ENCODE measurements around the gene SNX8. TPM values are rescaled to one million over a fixed set of nuclear protein-coding genes. Genes with fewer than 3 reads are reported as not detected.

Gene SNX8
- 41.5 and 51.2 TPM in 2 replicates for total RNA-seq
- long read RNA-seq, full-length matches to known transcripts = 25 of 29 reads
- long read RNA-seq, partial matches to known transcripts = 0 of 29 reads
- long read RNA-seq, other reads (novel, unspliced or antisense) = 4 of 29 reads

- H3K36me3 Mint-ChIP-seq (ENCODE audit: unreplicated experiment) = no peaks in the 10 kb centered on the region
- TF ChIP-seq, protein P1, sequence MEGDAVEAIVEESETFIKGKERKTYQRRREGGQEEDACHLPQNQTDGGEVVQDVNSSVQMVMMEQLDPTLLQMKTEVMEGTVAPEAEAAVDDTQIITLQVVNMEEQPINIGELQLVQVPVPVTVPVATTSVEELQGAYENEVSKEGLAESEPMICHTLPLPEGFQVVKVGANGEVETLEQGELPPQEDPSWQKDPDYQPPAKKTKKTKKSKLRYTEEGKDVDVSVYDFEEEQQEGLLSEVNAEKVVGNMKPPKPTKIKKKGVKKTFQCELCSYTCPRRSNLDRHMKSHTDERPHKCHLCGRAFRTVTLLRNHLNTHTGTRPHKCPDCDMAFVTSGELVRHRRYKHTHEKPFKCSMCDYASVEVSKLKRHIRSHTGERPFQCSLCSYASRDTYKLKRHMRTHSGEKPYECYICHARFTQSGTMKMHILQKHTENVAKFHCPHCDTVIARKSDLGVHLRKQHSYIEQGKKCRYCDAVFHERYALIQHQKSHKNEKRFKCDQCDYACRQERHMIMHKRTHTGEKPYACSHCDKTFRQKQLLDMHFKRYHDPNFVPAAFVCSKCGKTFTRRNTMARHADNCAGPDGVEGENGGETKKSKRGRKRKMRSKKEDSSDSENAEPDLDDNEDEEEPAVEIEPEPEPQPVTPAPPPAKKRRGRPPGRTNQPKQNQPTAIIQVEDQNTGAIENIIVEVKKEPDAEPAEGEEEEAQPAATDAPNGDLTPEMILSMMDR (IDR thresholded peaks at IDR 0.05) = no peak
- peak within 1 kb of the TSS; percentile 86 for H3K27ac Mint-ChIP-seq (ENCODE audit: unreplicated experiment)
- no peaks in the 10 kb centered on the region for H3K9me3 Mint-ChIP-seq (ENCODE audit: unreplicated experiment)
- H3K4me3 Mint-ChIP-seq (ENCODE audit: unreplicated experiment) = peak within 1 kb of the TSS; percentile 89
- DNase-seq (ENCODE audit: extremely low spot score, unreplicated experiment) = peak; percentile 98
- no peaks in the 10 kb centered on the region for H3K27me3 Mint-ChIP-seq (ENCODE audit: unreplicated experiment)
- peaks cover 31% of the 10 kb centered on the region for H3K4me1 Mint-ChIP-seq (ENCODE audit: unreplicated experiment)
Measured at GRCh38 chr7:2314209-2314955, at the start of gene SNX8. SNX8 (minus strand) TSS chr7:2314441; CDS start chr7:2314421, 20 bp downstream.

DNA sequence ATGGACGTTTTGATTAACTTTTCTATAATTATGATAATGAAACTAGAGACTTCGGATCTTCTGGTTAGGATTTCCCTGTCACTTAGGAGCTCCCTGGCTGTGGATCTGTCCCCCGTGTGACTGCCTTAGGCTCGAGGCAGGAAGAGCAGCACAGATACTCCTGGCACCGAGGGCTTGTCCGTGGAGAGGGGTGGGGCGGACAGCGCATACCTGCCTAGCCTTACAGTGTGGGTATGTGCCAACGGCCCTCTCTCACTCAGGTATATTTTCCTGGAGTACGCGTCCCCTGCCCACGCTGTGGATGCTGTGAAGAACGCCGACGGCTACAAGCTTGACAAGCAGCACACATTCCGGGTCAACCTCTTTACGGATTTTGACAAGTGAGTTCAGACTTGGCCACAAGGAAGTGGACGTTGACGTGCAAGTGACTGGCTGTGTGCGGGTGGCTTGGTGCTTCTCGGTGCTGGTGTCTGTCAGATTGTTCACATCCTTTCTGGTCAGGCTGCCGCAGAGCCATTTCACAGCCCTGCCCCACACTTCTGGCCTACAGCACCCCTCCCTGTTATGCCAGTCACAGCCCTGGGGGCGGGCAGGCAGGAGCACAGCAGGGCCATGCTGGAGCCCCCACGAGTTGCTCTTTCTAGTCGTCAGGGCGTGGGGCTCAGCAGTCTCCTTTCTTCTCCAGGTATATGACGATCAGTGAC is 48.3 kb upstream of the SNX8 start:
- peaks cover 50% of the 10 kb centered on the region for H3K36me3 Mint-ChIP-seq (ENCODE audit: unreplicated experiment)
- TF ChIP-seq, protein P1 (IDR thresholded peaks at IDR 0.05) = no peak
- H3K27ac Mint-ChIP-seq (ENCODE audit: unreplicated experiment) = no peak overlapping the region
- no peaks in the 10 kb centered on the region for H3K9me3 Mint-ChIP-seq (ENCODE audit: unreplicated experiment)
- DNase-seq (ENCODE audit: extremely low spot score, unreplicated experiment) = no peak
- H3K27me3 Mint-ChIP-seq (ENCODE audit: unreplicated experiment) = no peaks in the 10 kb centered on the region
- H3K4me3 Mint-ChIP-seq (ENCODE audit: unreplicated experiment) = no peak overlapping the region
- H3K4me1 Mint-ChIP-seq (ENCODE audit: unreplicated experiment) = peaks cover 10% of the 10 kb centered on the region

DNA sequence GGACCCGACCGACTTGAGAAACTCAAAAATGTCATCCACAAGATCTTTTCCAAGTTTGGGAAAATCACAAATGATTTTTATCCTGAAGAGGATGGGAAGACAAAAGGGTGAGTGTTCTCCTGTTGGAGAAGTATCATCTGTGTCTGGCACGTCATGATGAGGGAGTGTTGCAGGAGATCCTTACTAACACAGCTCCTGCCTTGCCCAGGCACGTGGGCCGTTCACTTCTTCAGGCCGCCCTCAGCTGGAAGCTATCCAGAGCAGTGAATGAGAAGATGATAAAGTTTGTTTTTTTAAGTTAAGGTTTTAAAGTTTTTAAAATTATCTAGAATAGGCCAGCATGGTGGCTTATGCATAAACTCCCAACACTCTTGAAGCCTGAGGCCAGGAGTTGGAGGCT is 46.6 kb upstream of the SNX8 start:
- Mint-ChIP-seq H3K4me3 (ENCODE audit: unreplicated experiment) (no peak overlapping the region), H3K9me3 (ENCODE audit: unreplicated experiment) (no peaks in the 10 kb centered on the region), H3K27ac (ENCODE audit: unreplicated experiment) (no peak overlapping the region), H3K4me1 (ENCODE audit: unreplicated experiment) (peaks cover 25% of the 10 kb centered on the region), H3K27me3 (ENCODE audit: unreplicated experiment) (no peaks in the 10 kb centered on the region), H3K36me3 (ENCODE audit: unreplicated experiment) (peaks cover 41% of the 10 kb centered on the region)
- no peak for DNase-seq (ENCODE audit: extremely low spot score, unreplicated experiment)
- TF ChIP-seq, protein P1 (IDR thresholded peaks at IDR 0.05) = no peak

DNA sequence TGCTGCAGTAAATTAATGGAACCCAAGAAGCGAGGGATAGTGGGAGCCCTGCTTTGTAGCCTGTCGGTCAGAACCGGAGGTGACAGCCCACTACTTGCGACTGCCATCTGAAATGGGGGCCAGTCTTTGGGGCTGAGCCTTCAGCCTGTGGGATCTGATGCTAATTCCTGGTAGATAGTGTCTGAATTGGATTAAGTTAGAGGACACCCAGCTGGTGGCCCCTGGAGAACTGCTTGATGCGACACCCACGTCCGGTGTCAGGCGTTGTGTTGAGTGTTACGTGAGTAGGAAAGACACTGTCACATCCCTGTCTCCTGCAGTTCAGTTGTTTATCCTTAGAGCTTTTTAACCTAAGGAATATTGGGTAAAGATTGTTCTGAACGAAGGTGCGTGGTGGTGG is 45.4 kb upstream of the SNX8 start:
- no peaks in the 10 kb centered on the region for H3K9me3 Mint-ChIP-seq (ENCODE audit: unreplicated experiment)
- no peaks in the 10 kb centered on the region for H3K27me3 Mint-ChIP-seq (ENCODE audit: unreplicated experiment)

More for the DNA sequence above, 45.4 kb upstream of the SNX8 start:
- Mint-ChIP-seq H3K27ac (ENCODE audit: unreplicated experiment) (no peak overlapping the region), H3K4me1 (ENCODE audit: unreplicated experiment) (peaks cover 29% of the 10 kb centered on the region), H3K4me3 (ENCODE audit: unreplicated experiment) (no peak overlapping the region), H3K36me3 (ENCODE audit: unreplicated experiment) (peaks cover 33% of the 10 kb centered on the region)
- TF ChIP-seq, protein P1 (IDR thresholded peaks at IDR 0.05) = no peak
- no peak for DNase-seq (ENCODE audit: extremely low spot score, unreplicated experiment)
